IPS-NIHi7 (cell line): ENCODE data around the gene TRAPPC10.
A peak's percentile ranks its signal among the peaks of the same experiment; 100 is the strongest.

ENCODE experiments used
- DNase-seq: peaks from one replicate; pipeline ENCODE4 v3.0.0; 2012; ENCODE audit warnings: mixed read lengths; ENCODE audit errors: extremely low spot score

TRAPPC10 gene

GRCh38 chr21:44064852-44065403 is 52.8 kb downstream of the TRAPPC10 start:
- no peak for DNase-seq

GRCh38 chr21:44065428-44065827 is 53.3 kb downstream of the TRAPPC10 start:
- DNase-seq, result no peak

GRCh38 chr21:44066116-44066515 is 54.0 kb downstream of the TRAPPC10 start:
- DNase-seq, result no peak

- DNase-seq, result no peak
Observed at GRCh38 chr21:44067011-44067839, 55.1 kb downstream of the TRAPPC10 start.

GRCh38 chr21:44070391-44070790 is 58.3 kb downstream of the TRAPPC10 start:
- DNase-seq, result no peak

GRCh38 chr21:44071359-44072104 is 59.4 kb downstream of the TRAPPC10 start:
- peak; percentile 33 for DNase-seq

- no peak for DNase-seq
Observed at GRCh38 chr21:44072111-44072510, 60.0 kb downstream of the TRAPPC10 start.

GRCh38 chr21:44074315-44074958 is 62.3 kb downstream of the TRAPPC10 start:
- DNase-seq, result no peak

GRCh38 chr21:44076316-44076715 is 64.2 kb downstream of the TRAPPC10 start:
- no peak for DNase-seq

GRCh38 chr21:44078411-44078981 is 66.4 kb downstream of the TRAPPC10 start:
- peak; percentile 37 for DNase-seq

GRCh38 chr21:44079446-44079845 is 67.3 kb downstream of the TRAPPC10 start:
- no peak for DNase-seq

GRCh38 chr21:44079846-44080245 is 67.7 kb downstream of the TRAPPC10 start:
- no peak for DNase-seq

- DNase-seq, result no peak
Observed at GRCh38 chr21:44082648-44083440, 70.7 kb downstream of the TRAPPC10 start.

- DNase-seq, result no peak
Observed at GRCh38 chr21:44083631-44084291, 71.7 kb downstream of the TRAPPC10 start.

- DNase-seq, result no peak
Observed at GRCh38 chr21:44084496-44085241, 72.6 kb downstream of the TRAPPC10 start.

- DNase-seq, result no peak
Observed at GRCh38 chr21:44085491-44086321, 73.6 kb downstream of the TRAPPC10 start.

- DNase-seq, result no peak
Observed at GRCh38 chr21:44086636-44087425, 74.7 kb downstream of the TRAPPC10 start.
